KOPT-K1 (cell line): ENCODE results near the gene PTGFRN.
"Not testable (repeated sequence)": the region's sequence is repeated elsewhere in the genome, so short reads cannot be mapped to it uniquely, and the experiment has no call there.

ENCODE experiments used
- H3K27ac ChIP-seq: fragments of 200-600 bp; sonication (generic); 2 replicates; pipeline ENCODE4 v1.5.1; 2016; ENCODE audit warnings: antibody characterized with exemption, mild to moderate bottlenecking, low read depth, low read length; ENCODE audit not compliant: poor library complexity, severe bottlenecking
- H3K36me3 ChIP-seq: fragments of 200-600 bp; sonication (generic); 2 replicates; pipeline ENCODE4 v1.5.1; 2017; ENCODE audit warnings: antibody characterized with exemption, mild to moderate bottlenecking, low read length, moderate library complexity; ENCODE audit not compliant: insufficient read depth
- H3K9me3 ChIP-seq: fragments of 200-600 bp; sonication (generic); 2 replicates; pipeline ENCODE4 v1.5.1; 2017; ENCODE audit warnings: antibody characterized with exemption, low read length, mild to moderate bottlenecking; ENCODE audit not compliant: insufficient read depth, poor library complexity, severe bottlenecking

PTGFRN gene

GRCh38 chr1:116919802-116920201 is 10.1 kb downstream of the PTGFRN start:
- Histone ChIP-seq H3K9me3 (no peaks in the 10 kb centered on the region), H3K27ac (no peak overlapping the region), H3K36me3 (no peaks in the 10 kb centered on the region)

GRCh38 chr1:116920211-116920610 is 10.5 kb downstream of the PTGFRN start:
- Histone ChIP-seq H3K27ac (no peak overlapping the region), H3K36me3 (no peaks in the 10 kb centered on the region), H3K9me3 (no peaks in the 10 kb centered on the region)

DNA sequence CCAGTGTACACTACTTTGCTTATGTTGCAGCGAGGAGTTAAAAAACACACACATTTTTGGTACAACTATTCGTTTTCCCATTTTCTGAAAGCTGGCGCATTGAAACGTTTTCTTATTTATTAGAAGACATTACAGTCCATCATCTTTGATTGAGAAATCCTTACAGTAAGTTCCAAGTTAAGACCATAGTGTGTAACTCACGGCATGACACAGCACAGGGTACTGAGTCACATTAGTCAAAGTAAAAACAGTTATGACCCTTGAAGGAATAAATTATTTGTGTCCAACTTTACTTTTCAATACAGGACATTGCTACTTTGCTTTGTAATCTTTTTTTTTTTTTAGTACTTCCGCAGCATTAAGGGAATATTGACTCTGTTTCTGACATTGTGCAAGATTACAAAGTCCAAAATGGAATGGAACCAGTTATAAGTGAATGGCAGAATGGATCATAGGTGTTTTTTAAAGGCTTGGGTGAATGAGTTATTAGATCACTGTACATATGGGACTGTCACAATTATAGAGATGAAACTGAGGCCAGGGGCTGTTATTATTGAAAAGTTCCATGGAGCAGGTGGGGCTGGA is 11.7 kb downstream of the PTGFRN start:
- Histone ChIP-seq H3K9me3 (no peaks in the 10 kb centered on the region), H3K27ac (no peak overlapping the region), H3K36me3 (no peaks in the 10 kb centered on the region)

- no peaks in the 10 kb centered on the region for H3K9me3 ChIP-seq
- H3K36me3 ChIP-seq, result no peaks in the 10 kb centered on the region
- no peak overlapping the region for H3K27ac ChIP-seq
These were observed 12.2 kb downstream of the PTGFRN start for GRCh38 chr1:116921937-116922336.

GRCh38 chr1:116923421-116923820 is 13.7 kb downstream of the PTGFRN start:
- Histone ChIP-seq H3K9me3 (no peaks in the 10 kb centered on the region), H3K36me3 (no peaks in the 10 kb centered on the region), H3K27ac (no peak overlapping the region)

- H3K27ac ChIP-seq, result no peak overlapping the region
- H3K9me3 ChIP-seq, result no peaks in the 10 kb centered on the region
- H3K36me3 ChIP-seq, result no peaks in the 10 kb centered on the region
These were observed 17.5 kb downstream of the PTGFRN start for GRCh38 chr1:116927049-116927798.

GRCh38 chr1:116929961-116930592 is 20.4 kb downstream of the PTGFRN start:
- no peaks in the 10 kb centered on the region for H3K9me3 ChIP-seq
- no peaks in the 10 kb centered on the region for H3K36me3 ChIP-seq
- H3K27ac ChIP-seq, result no peak overlapping the region

DNA sequence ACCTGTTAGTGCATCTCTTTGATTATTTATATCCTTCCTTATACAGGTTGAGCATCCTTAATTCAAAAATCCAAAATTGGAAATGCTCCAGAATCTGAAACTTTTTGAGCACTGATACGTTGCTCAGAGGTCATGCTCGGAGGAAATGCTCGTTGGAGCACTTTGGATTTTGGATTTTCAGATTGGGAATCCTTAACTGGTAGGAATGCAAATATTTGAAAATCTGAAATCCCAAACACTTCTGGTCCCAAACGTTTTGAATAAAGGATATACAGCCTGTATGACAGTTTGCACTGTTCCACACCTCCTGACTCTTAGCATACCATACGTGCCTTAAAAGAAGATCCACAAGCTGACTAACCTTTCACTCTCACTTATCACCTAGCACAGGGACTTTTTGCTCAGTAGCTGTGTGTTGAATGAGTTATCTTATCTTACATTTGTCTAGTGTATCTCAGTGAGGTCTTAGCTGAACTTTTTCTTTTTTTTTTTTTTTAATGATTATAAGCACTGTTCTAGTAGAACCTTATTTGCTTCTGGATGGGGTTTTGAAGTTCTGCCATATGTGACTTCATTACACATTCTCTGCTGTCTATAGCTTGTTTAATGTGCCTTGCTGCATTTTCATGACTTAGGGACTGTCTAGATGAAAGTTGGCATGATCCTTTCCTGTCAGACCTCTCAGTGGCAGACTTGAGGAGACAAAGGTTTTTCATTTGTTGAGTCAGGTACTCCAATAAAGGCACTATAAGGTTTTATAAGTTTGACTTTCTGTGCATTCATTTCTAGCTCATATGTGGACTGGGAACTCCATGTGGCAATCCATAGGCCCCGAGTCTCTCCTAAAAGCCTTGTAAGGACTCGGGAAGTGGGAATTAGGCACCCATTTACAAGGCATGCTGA is 21.6 kb downstream of the PTGFRN start:
- H3K27ac ChIP-seq, result no peak overlapping the region
- no peaks in the 10 kb centered on the region for H3K36me3 ChIP-seq
- no peaks in the 10 kb centered on the region for H3K9me3 ChIP-seq

GRCh38 chr1:116933606-116934515 is 24.1 kb downstream of the PTGFRN start:
- H3K36me3 ChIP-seq, result no peaks in the 10 kb centered on the region
- no peaks in the 10 kb centered on the region for H3K9me3 ChIP-seq
- H3K27ac ChIP-seq, result no peak overlapping the region

GRCh38 chr1:116934586-116935207 is 25.0 kb downstream of the PTGFRN start:
- H3K9me3 ChIP-seq, result no peaks in the 10 kb centered on the region
- H3K36me3 ChIP-seq, result no peaks in the 10 kb centered on the region
- no peak overlapping the region for H3K27ac ChIP-seq

- Histone ChIP-seq H3K36me3 (no peaks in the 10 kb centered on the region), H3K9me3 (no peaks in the 10 kb centered on the region), H3K27ac (no peak overlapping the region)
These were observed 28.5 kb downstream of the PTGFRN start for GRCh38 chr1:116938216-116938615.

DNA sequence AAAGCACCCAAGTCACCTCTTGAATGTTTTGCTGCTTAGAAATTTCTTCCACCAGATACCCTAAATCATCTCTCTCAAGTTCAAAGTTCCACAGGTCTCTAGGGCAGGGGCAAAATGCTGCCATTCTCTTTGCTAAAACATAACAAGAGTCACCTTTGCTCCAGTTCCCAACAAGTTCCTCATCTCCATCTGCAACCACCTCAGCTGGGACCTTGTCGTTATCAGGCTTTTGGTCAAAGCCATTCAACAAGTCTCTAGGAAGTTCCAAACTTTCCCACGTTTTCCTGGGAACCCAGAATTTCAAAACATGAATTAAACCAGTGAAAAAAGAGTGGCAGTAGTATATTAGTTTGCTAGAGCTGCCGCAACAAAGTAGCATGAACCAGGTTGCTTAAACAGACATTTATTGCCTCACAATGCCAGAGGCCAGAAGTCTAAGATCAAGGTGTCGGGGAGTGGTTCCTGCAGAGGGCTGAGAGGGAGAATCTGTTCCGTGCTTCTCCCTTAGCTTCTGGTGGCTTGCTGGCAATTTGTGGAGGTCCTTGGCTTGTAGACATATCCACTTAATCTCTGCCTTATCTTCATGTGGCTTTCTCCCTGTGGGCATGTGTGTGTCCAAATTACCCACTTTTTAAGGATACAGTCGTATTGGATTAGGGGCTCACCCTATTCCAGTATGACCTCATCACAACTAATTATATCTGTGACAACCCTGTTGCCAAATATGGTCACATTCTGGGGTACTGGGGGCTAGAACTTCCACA is 30.2 kb downstream of the PTGFRN start:
- not testable (repeated sequence) for H3K36me3 ChIP-seq, H3K9me3 ChIP-seq, H3K27ac ChIP-seq

GRCh38 chr1:116940814-116941599 is 31.3 kb downstream of the PTGFRN start:
- no peaks in the 10 kb centered on the region for H3K36me3 ChIP-seq
- H3K27ac ChIP-seq, result no peak overlapping the region
- no peaks in the 10 kb centered on the region for H3K9me3 ChIP-seq
